ENCODE measurements around the gene EIF3CL. TPM values are rescaled to one million over a fixed set of nuclear protein-coding genes. Genes with fewer than 3 reads are reported as not detected.
"Not testable (repeated sequence)": the region's sequence is repeated elsewhere in the genome, so short reads cannot be mapped to it uniquely, and the experiment has no call there.

The EIF3CL gene
- total RNA-seq, 1 experiment from 2014 or later, result 80.4 TPM

GRCh38 chr16:28364268-28365173 is 39.1 kb downstream of the EIF3CL start:
- DNase-seq, CTCF ChIA-PET: not testable (repeated sequence)
- ATAC-seq, result peak; percentile 98

GRCh38 chr16:28363408-28363807 is 40.2 kb downstream of the EIF3CL start, which contains the start of gene NPIPB6:
NPIPB6 (minus strand) TSS chr16:28363508; CDS start chr16:28362822, 686 bp downstream.
- CTCF ChIA-PET; H3K4me2 ChIP-seq (ENCODE audit: low read length); H2AFZ ChIP-seq (ENCODE audit: low read length); H3F3A ChIP-seq (ENCODE audit: low read length, unreplicated experiment); H3K4me1 ChIP-seq (ENCODE audit: insufficient read depth, low read length); H3K9ac ChIP-seq (ENCODE audit: low read length); H3K4me3 ChIP-seq (ENCODE audit: low read length); ATAC-seq; H3K27me3 ChIP-seq (ENCODE audit: low read length); intact Hi-C loops (cut with micrococcal nuclease); H3K9me3 ChIP-seq (ENCODE audit: low read length); H3K79me2 ChIP-seq (ENCODE audit: low read length); BruUV-seq (replicated peaks); H3K36me3 ChIP-seq (ENCODE audit: low read depth, low read length); POLR2A ChIA-PET (ENCODE audit: unreplicated experiment); H3K27ac ChIP-seq (ENCODE audit: low read length); H3K9me2 ChIP-seq (replicated peaks; ENCODE audit: low read length); H4K20me1 ChIP-seq (ENCODE audit: low read length); DNase-seq: not testable (repeated sequence)

More at GRCh38 chr16:28364268-28365173, 39.1 kb downstream of the EIF3CL start:
- H3K9me3 ChIP-seq (ENCODE audit: low read length); H3K36me3 ChIP-seq (ENCODE audit: low read depth, low read length); H3K4me3 ChIP-seq (ENCODE audit: low read length); H3F3A ChIP-seq (ENCODE audit: low read length, unreplicated experiment); H3K79me2 ChIP-seq (ENCODE audit: low read length); H3K9ac ChIP-seq (ENCODE audit: low read length); H3K27me3 ChIP-seq (ENCODE audit: low read length); intact Hi-C loops (cut with micrococcal nuclease); POLR2A ChIA-PET (ENCODE audit: unreplicated experiment); H3K4me1 ChIP-seq (ENCODE audit: insufficient read depth, low read length); H3K27ac ChIP-seq (ENCODE audit: low read length); H2AFZ ChIP-seq (ENCODE audit: low read length); H3K4me2 ChIP-seq (ENCODE audit: low read length); H3K9me2 ChIP-seq (replicated peaks; ENCODE audit: low read length); H4K20me1 ChIP-seq (ENCODE audit: low read length); BruUV-seq (replicated peaks): not testable (repeated sequence)

- H3K9ac ChIP-seq (ENCODE audit: low read length); H3F3A ChIP-seq (ENCODE audit: low read length, unreplicated experiment); POLR2A ChIA-PET (ENCODE audit: unreplicated experiment); H3K79me2 ChIP-seq (ENCODE audit: low read length); H3K9me2 ChIP-seq (replicated peaks; ENCODE audit: low read length); DNase-seq; CTCF ChIA-PET; intact Hi-C loops (cut with micrococcal nuclease); H3K4me3 ChIP-seq (ENCODE audit: low read length); H3K4me1 ChIP-seq (ENCODE audit: insufficient read depth, low read length); H3K27ac ChIP-seq (ENCODE audit: low read length); BruUV-seq (replicated peaks); H2AFZ ChIP-seq (ENCODE audit: low read length); H3K27me3 ChIP-seq (ENCODE audit: low read length); H3K36me3 ChIP-seq (ENCODE audit: low read depth, low read length); H3K9me3 ChIP-seq (ENCODE audit: low read length); ATAC-seq; H4K20me1 ChIP-seq (ENCODE audit: low read length); H3K4me2 ChIP-seq (ENCODE audit: low read length): not testable (repeated sequence)
Observed at GRCh38 chr16:28362600-28362999, 41.0 kb downstream of the EIF3CL start.

- ATAC-seq; H3K9me3 ChIP-seq (ENCODE audit: low read length); H3K27ac ChIP-seq (ENCODE audit: low read length); H3K79me2 ChIP-seq (ENCODE audit: low read length); DNase-seq; H3K4me1 ChIP-seq (ENCODE audit: insufficient read depth, low read length); H3K27me3 ChIP-seq (ENCODE audit: low read length); H3K4me3 ChIP-seq (ENCODE audit: low read length); CTCF ChIA-PET; H2AFZ ChIP-seq (ENCODE audit: low read length); H4K20me1 ChIP-seq (ENCODE audit: low read length); H3K9me2 ChIP-seq (replicated peaks; ENCODE audit: low read length); POLR2A ChIA-PET (ENCODE audit: unreplicated experiment); H3K4me2 ChIP-seq (ENCODE audit: low read length); BruUV-seq (replicated peaks); H3K36me3 ChIP-seq (ENCODE audit: low read depth, low read length); intact Hi-C loops (cut with micrococcal nuclease); H3F3A ChIP-seq (ENCODE audit: low read length, unreplicated experiment); H3K9ac ChIP-seq (ENCODE audit: low read length): not testable (repeated sequence)
Observed at GRCh38 chr16:28338230-28338629, 65.4 kb downstream of the EIF3CL start.

GRCh38 chr16:28336940-28337710 is 66.5 kb downstream of the EIF3CL start:
- ATAC-seq (peak; percentile 98), DNase-seq (peak; percentile 75)
- H2AFZ ChIP-seq (ENCODE audit: low read length); CTCF ChIA-PET; intact Hi-C loops (cut with micrococcal nuclease); H3K9me2 ChIP-seq (replicated peaks; ENCODE audit: low read length); H3K4me2 ChIP-seq (ENCODE audit: low read length); H3K9me3 ChIP-seq (ENCODE audit: low read length); H3K27me3 ChIP-seq (ENCODE audit: low read length); H3K79me2 ChIP-seq (ENCODE audit: low read length); H4K20me1 ChIP-seq (ENCODE audit: low read length); H3K4me3 ChIP-seq (ENCODE audit: low read length); H3F3A ChIP-seq (ENCODE audit: low read length, unreplicated experiment); BruUV-seq (replicated peaks); H3K36me3 ChIP-seq (ENCODE audit: low read depth, low read length); H3K4me1 ChIP-seq (ENCODE audit: insufficient read depth, low read length); POLR2A ChIA-PET (ENCODE audit: unreplicated experiment); H3K9ac ChIP-seq (ENCODE audit: low read length): not testable (repeated sequence)
- peak overlapping the region; percentile 62 for H3K27ac ChIP-seq (ENCODE audit: low read length)

GRCh38 chr16:28335678-28336077 is 68.0 kb downstream of the EIF3CL start:
- H3K4me1 ChIP-seq (ENCODE audit: insufficient read depth, low read length); H3K9me3 ChIP-seq (ENCODE audit: low read length); BruUV-seq (replicated peaks); ATAC-seq; H3F3A ChIP-seq (ENCODE audit: low read length, unreplicated experiment); H3K9ac ChIP-seq (ENCODE audit: low read length); H4K20me1 ChIP-seq (ENCODE audit: low read length); DNase-seq; H3K27ac ChIP-seq (ENCODE audit: low read length); H3K36me3 ChIP-seq (ENCODE audit: low read depth, low read length); CTCF ChIA-PET; H3K4me3 ChIP-seq (ENCODE audit: low read length); H3K27me3 ChIP-seq (ENCODE audit: low read length); H3K9me2 ChIP-seq (replicated peaks; ENCODE audit: low read length); H3K4me2 ChIP-seq (ENCODE audit: low read length); H2AFZ ChIP-seq (ENCODE audit: low read length); H3K79me2 ChIP-seq (ENCODE audit: low read length); POLR2A ChIA-PET (ENCODE audit: unreplicated experiment); intact Hi-C loops (cut with micrococcal nuclease): not testable (repeated sequence)
